GM18511 (cell line): ENCODE measurements around the gene SCAMP2.

Source experiments
- ATAC-seq: cut with Tn5 transposase; IDR thresholded peaks from one replicate; pipeline ENCODE4 v1.9.1; 2021; ENCODE audit warnings: mild to moderate bottlenecking, moderate library complexity; ENCODE audit not compliant: unreplicated experiment

Gene SCAMP2

GRCh38 chr15:74799255-74799855 is 73.8 kb downstream of the SCAMP2 start:
- peak; percentile 18 for ATAC-seq

GRCh38 chr15:74798388-74799254 is 74.5 kb downstream of the SCAMP2 start:
- ATAC-seq = no peak

- ATAC-seq = no peak
These were observed 77.1 kb downstream of the SCAMP2 start for GRCh38 chr15:74795966-74796625.

GRCh38 chr15:74794970-74795349 is 78.2 kb downstream of the SCAMP2 start:
- no peak for ATAC-seq

GRCh38 chr15:74794248-74794969 is 78.8 kb downstream of the SCAMP2 start:
- no peak for ATAC-seq
